T-helper 1 cell (primary cell): ENCODE measurements around the gene AKAP8L.

Experiments used
- DNase-seq, 5 donors: peaks; one replicate each; pipeline ENCODE4 v3.0.0-alpha.2; 2012 to 2020

AKAP8L gene

GRCh38 chr19:15432629-15433518, 14.1 kb upstream of the AKAP8L start:
- DNase-seq: peak; percentile 81 to 91 (median 87)

- no peak for DNase-seq
These were observed 13.3 kb upstream of the AKAP8L start for GRCh38 chr19:15432018-15432494.

GRCh38 chr19:15431396-15432017, 12.7 kb upstream of the AKAP8L start:
- no peak for DNase-seq

GRCh38 chr19:15430526-15431120, 11.8 kb upstream of the AKAP8L start:
- DNase-seq: no peak

GRCh38 chr19:15429825-15430467, 11.2 kb upstream of the AKAP8L start:
- DNase-seq: no peak

- DNase-seq: no peak
These were observed 10.4 kb upstream of the AKAP8L start for GRCh38 chr19:15428956-15429824.

- no peak for DNase-seq
These were observed 9.2 kb upstream of the AKAP8L start for GRCh38 chr19:15427991-15428471.

- no peak for DNase-seq
These were observed 8.5 kb upstream of the AKAP8L start for GRCh38 chr19:15427350-15427700.

- no peak for DNase-seq
These were observed 7.9 kb upstream of the AKAP8L start for GRCh38 chr19:15426485-15427349.

GRCh38 chr19:15425321-15425950, 6.6 kb upstream of the AKAP8L start:
- DNase-seq: no peak

- no peak for DNase-seq
These were observed 6.0 kb upstream of the AKAP8L start for GRCh38 chr19:15424692-15425272.

- DNase-seq: no peak
These were observed 5.3 kb upstream of the AKAP8L start for GRCh38 chr19:15424121-15424520.

GRCh38 chr19:15423130-15423529, 4.3 kb upstream of the AKAP8L start:
- no peak for DNase-seq

GRCh38 chr19:15422296-15423075, 3.7 kb upstream of the AKAP8L start:
- DNase-seq: no peak

GRCh38 chr19:15421721-15422260, 3.0 kb upstream of the AKAP8L start:
- no peak for DNase-seq

- DNase-seq: no peak
These were observed 2.4 kb upstream of the AKAP8L start for GRCh38 chr19:15421136-15421695.

- DNase-seq: no peak
These were observed 731 bp upstream of the AKAP8L start for GRCh38 chr19:15419413-15420025.

- no peak for DNase-seq
These were observed 583 bp downstream of the AKAP8L start for GRCh38 chr19:15418231-15418578.
